Vagina (tissue), 2 donors: ENCODE data around the gene STAB1. TPM values are rescaled to one million over a fixed set of nuclear protein-coding genes. Genes with fewer than 3 reads are reported as not detected.

Source experiments
- DNase-seq, 2 donors: peaks; one replicate each; pipeline ENCODE4 v3.0.0-alpha.2; 2017; ENCODE audit errors: extremely low spot score in 2 of 2
- H3K27ac ChIP-seq: fragments of 200-600 bp; sonication (generic); one replicate; pipeline ENCODE4 v1.5.1; 2019
- H3K27me3 ChIP-seq: fragments of 200-600 bp; sonication (generic); one replicate; pipeline ENCODE4 v1.5.1; 2019
- H3K36me3 ChIP-seq, 2 donors: fragments of 200-600 bp; sonication (generic); one replicate each; pipeline ENCODE4 v1.5.1; 2017 to 2019
- H3K4me1 ChIP-seq: fragments of 200-600 bp; sonication (generic); one replicate; pipeline ENCODE4 v1.5.1; 2019
- H3K4me3 ChIP-seq, 2 donors: fragments of 200-600 bp; sonication (generic); 1 replicate in 1 of 2; 2 replicates in 1 of 2; pipeline ENCODE4 v1.5.1; 2016 to 2019
- H3K9me3 ChIP-seq: fragments of 200-600 bp; sonication (generic); one replicate; pipeline ENCODE4 v1.5.1; 2019
- CTCF ChIP-seq, 3 experiments: fragments of 450-650 bp in 2 of 3; fragments of 200-600 bp in 1 of 3; sonication (generic) in 1 of 3; IDR thresholded peaks; one replicate each; pipeline ENCODE4 v1.5.1; 2017 to 2019; ENCODE audit warnings: antibody characterized with exemption in 3 of 3, mild to moderate bottlenecking in 2 of 3, moderate library complexity in 2 of 3
- POLR2A ChIP-seq, 2 donors: fragments of 450-650 bp; IDR thresholded peaks; one replicate each; pipeline ENCODE4 v1.6.1; 2017; ENCODE audit warnings: antibody characterized with exemption in 2 of 2, mild to moderate bottlenecking in 2 of 2, moderate library complexity in 2 of 2
- POLR2AphosphoS5 ChIP-seq, 2 donors: sonication (generic); formaldehyde crosslinking; IDR thresholded peaks; one replicate each; pipeline ENCODE4 v1.9.0; 2017; ENCODE audit warnings: antibody characterized with exemption in 2 of 2, mild to moderate bottlenecking in 2 of 2, low read depth in 1 of 2; ENCODE audit not compliant: insufficient read depth in 1 of 2
- intact Hi-C: fragments of 100-400 bp; cut with DNase I; formaldehyde crosslinking; loops from one replicate; pipeline ENCODE4 v1.15.1; 2023
- total RNA-seq: library from RNA; depleted of rRNA; stranded (reverse); fragments of >200 nt; gene quantifications from one replicate; pipeline ENCODE4 v1.2.3, GENCODE V29; 2016

The STAB1 gene
- total RNA-seq, 1 donor from 2014 or later: 124 TPM

- intact Hi-C loops: no loop called here
- Histone ChIP-seq H3K9me3 (no peaks in the 10 kb centered on the region), H3K4me1 (peaks cover 32% of the 10 kb centered on the region), H3K4me3 (peak overlapping the region; percentile 16 to 24), H3K27ac (peak overlapping the region; percentile 8), H3K36me3 (peaks cover 0 to 24% of the 10 kb centered on the region in 2 donors), H3K27me3 (no peaks in the 10 kb centered on the region)
- TF ChIP-seq POLR2AphosphoS5 (IDR thresholded peaks at IDR 0.05; ENCODE audit: insufficient read depth in 1 of 2, low read depth in 1 of 2): no peak
- no peak for TF ChIP-seq POLR2A (IDR thresholded peaks at IDR 0.05)
- TF ChIP-seq CTCF (IDR thresholded peaks at IDR 0.05): no peak
- no peak for DNase-seq
These were observed 852 bp downstream of the STAB1 start for GRCh38 chr3:52495777-52496602.

GRCh38 chr3:52498137-52499054 is 3.3 kb downstream of the STAB1 start:
- Histone ChIP-seq H3K4me1 (peaks cover 32% of the 10 kb centered on the region), H3K27ac (peak overlapping the region; percentile 34)
- intact Hi-C loops: no loop called here

GRCh38 chr3:52501046-52501445 is 5.9 kb downstream of the STAB1 start:
- intact Hi-C loops: no loop called here
- TF ChIP-seq POLR2AphosphoS5 (IDR thresholded peaks at IDR 0.05; ENCODE audit: insufficient read depth in 1 of 2, low read depth in 1 of 2): no peak
- no peak for TF ChIP-seq CTCF (IDR thresholded peaks at IDR 0.05)
- TF ChIP-seq POLR2A (IDR thresholded peaks at IDR 0.05): no peak
- H3K9me3 ChIP-seq: no peaks in the 10 kb centered on the region
- no peaks in the 10 kb centered on the region for H3K27me3 ChIP-seq
- DNase-seq: no peak
- H3K27ac ChIP-seq: no peak overlapping the region
- no peak overlapping the region for H3K4me3 ChIP-seq
- no peaks in the 10 kb centered on the region for H3K36me3 ChIP-seq
- peaks cover 22% of the 10 kb centered on the region for H3K4me1 ChIP-seq

More at GRCh38 chr3:52498137-52499054, 3.3 kb downstream of the STAB1 start:
- TF ChIP-seq POLR2AphosphoS5 (IDR thresholded peaks at IDR 0.05; ENCODE audit: insufficient read depth in 1 of 2, low read depth in 1 of 2): peak in 1 of 2 donors; percentile 72
- no peak for TF ChIP-seq CTCF (IDR thresholded peaks at IDR 0.05)
- no peak overlapping the region for H3K4me3 ChIP-seq
- H3K9me3 ChIP-seq: no peaks in the 10 kb centered on the region
- no peaks in the 10 kb centered on the region for H3K27me3 ChIP-seq
- H3K36me3 ChIP-seq: no peaks in the 10 kb centered on the region
- peak in 1 of 2 donors; percentile 90 for DNase-seq

GRCh38 chr3:52502001-52502400 is 6.9 kb downstream of the STAB1 start:
- Histone ChIP-seq H3K4me3 (no peak overlapping the region), H3K27me3 (no peaks in the 10 kb centered on the region), H3K4me1 (peaks cover 15% of the 10 kb centered on the region), H3K36me3 (no peaks in the 10 kb centered on the region), H3K27ac (no peak overlapping the region), H3K9me3 (no peaks in the 10 kb centered on the region)
- TF ChIP-seq CTCF (IDR thresholded peaks at IDR 0.05) (no peak), POLR2AphosphoS5 (IDR thresholded peaks at IDR 0.05; ENCODE audit: insufficient read depth in 1 of 2, low read depth in 1 of 2) (no peak), POLR2A (IDR thresholded peaks at IDR 0.05) (no peak)
- DNase-seq: no peak
- intact Hi-C loops: no loop called here
